Effector memory CD4-positive, alpha-beta T cell (primary cell): ENCODE data around the gene METTL9.
"Not testable (repeated sequence)": the region's sequence is repeated elsewhere in the genome, so short reads cannot be mapped to it uniquely, and the experiment has no call there.

Experiments
- DNase-seq, 3 donors: peaks; one replicate each; pipeline ENCODE4 v3.0.0-alpha.2; 2020
- H3K27ac ChIP-seq: 2 replicates; pipeline ENCODE4 v1.7.0; 2013; ENCODE audit warnings: mild to moderate bottlenecking, low read length, moderate library complexity; ENCODE audit not compliant: insufficient read depth, poor library complexity, severe bottlenecking
- H3K27me3 ChIP-seq: replicated peaks from 2 replicates; pipeline ENCODE4 v1.7.0; 2013; ENCODE audit warnings: mild to moderate bottlenecking, low read length; ENCODE audit not compliant: insufficient read depth, control insufficient read depth, poor library complexity, severe bottlenecking
- H3K36me3 ChIP-seq: 2 replicates; pipeline ENCODE4 v1.7.0; 2013; ENCODE audit warnings: mild to moderate bottlenecking, low read length, moderate library complexity; ENCODE audit not compliant: control insufficient read depth, insufficient read depth
- H3K4me1 ChIP-seq: 2 replicates; pipeline ENCODE4 v1.7.0; 2013; ENCODE audit warnings: low read length, mild to moderate bottlenecking; ENCODE audit not compliant: control insufficient read depth, insufficient read depth, poor library complexity, severe bottlenecking
- H3K4me3 ChIP-seq: 2 replicates; pipeline ENCODE4 v1.7.0; 2013; ENCODE audit warnings: low read length, low read depth, mild to moderate bottlenecking; ENCODE audit not compliant: insufficient read depth, poor library complexity, severe bottlenecking
- H3K9me3 ChIP-seq: 2 replicates; pipeline ENCODE4 v1.7.0; 2013; ENCODE audit warnings: mild to moderate bottlenecking, low read length, moderate library complexity; ENCODE audit not compliant: control insufficient read depth

Gene METTL9

DNA sequence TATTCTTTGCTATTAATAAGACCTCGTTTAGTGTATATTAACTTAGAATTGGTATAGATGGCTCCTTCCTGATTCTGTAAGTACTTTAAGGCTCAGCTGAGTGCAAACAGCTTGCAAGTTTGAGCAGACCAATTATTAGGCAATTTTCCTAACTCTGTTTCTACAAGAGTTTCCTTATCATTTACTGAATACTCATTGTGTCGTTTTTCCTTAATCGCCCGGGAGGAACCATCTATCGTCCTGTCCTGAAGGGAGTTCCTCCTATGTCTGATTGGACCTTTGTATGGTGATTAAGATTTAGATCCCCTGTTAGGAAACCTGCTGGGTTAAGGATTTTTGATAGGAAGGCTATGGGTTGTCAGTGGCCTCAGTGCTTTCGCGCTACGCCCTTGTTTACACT, 32.0 kb downstream of the METTL9 start:
- not testable (repeated sequence) for DNase-seq, H3K27ac ChIP-seq, H3K27me3 ChIP-seq, H3K9me3 ChIP-seq, H3K4me1 ChIP-seq, H3K4me3 ChIP-seq
- H3K36me3 ChIP-seq: peaks cover 25% of the 10 kb centered on the region

DNA sequence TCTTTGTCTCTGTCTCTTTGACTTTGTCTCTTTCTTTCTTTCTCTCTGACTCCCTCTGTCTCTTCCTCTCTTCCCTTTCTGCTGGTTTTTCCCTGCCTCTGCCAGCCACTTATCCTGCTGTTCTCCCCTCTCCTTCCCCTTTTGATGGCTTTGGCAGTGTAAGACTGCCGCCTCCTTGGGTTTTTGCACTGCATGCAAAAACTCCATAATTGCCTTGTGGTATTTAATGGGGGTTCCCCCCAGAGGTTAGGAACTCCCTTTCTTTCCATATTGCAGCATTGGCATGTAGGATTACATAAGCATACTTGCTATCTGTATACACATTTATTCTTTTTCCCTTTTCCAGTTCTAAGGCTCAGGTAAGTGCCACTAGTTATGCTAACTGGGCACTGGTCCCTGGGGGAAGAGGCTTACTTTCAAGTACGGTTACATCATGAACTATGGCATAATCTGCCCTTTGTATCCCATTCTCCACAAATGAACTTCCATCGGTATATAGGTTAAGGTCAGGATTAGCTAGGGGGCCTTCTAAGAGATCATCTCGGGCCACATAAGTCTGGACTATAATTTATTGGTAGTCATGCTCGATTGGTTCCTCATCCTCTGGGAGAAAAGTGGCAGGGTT, 32.7 kb downstream of the METTL9 start:
- DNase-seq, H3K4me3 ChIP-seq, H3K27ac ChIP-seq, H3K27me3 ChIP-seq, H3K9me3 ChIP-seq, H3K4me1 ChIP-seq: not testable (repeated sequence)
- H3K36me3 ChIP-seq: peaks cover 25% of the 10 kb centered on the region

GRCh38 chr16:21634216-21634615, 34.8 kb downstream of the METTL9 start:
- Histone ChIP-seq H3K27ac (no peak overlapping the region), H3K4me1 (peaks cover 5% of the 10 kb centered on the region), H3K4me3 (no peak overlapping the region), H3K9me3 (no peaks in the 10 kb centered on the region), H3K36me3 (peaks cover 18% of the 10 kb centered on the region), H3K27me3 (no peaks in the 10 kb centered on the region)
- DNase-seq: no peak

DNA sequence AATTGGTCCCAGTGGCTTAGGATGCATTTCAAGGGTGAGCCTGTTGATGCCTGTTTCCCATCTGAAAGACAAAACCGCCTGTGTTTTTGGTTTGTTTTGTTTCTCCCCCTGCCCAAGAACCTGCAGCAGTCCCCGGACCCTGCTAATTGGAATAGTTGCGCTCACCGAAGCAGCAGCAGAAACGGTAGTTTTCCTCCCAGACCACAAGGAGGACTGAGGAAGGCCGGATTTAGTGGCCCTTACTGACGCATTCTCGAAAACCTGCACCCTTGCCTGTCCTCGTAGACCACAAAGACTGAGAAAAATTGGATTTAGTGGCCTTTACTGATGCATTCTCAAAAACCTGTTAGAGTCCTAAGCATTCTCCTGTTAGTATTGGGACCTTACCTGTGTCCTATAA, 36.3 kb downstream of the METTL9 start:
- not testable (repeated sequence) for H3K9me3 ChIP-seq, DNase-seq, H3K27ac ChIP-seq, H3K4me1 ChIP-seq, H3K4me3 ChIP-seq, H3K27me3 ChIP-seq
- peaks cover 12% of the 10 kb centered on the region for H3K36me3 ChIP-seq

DNA sequence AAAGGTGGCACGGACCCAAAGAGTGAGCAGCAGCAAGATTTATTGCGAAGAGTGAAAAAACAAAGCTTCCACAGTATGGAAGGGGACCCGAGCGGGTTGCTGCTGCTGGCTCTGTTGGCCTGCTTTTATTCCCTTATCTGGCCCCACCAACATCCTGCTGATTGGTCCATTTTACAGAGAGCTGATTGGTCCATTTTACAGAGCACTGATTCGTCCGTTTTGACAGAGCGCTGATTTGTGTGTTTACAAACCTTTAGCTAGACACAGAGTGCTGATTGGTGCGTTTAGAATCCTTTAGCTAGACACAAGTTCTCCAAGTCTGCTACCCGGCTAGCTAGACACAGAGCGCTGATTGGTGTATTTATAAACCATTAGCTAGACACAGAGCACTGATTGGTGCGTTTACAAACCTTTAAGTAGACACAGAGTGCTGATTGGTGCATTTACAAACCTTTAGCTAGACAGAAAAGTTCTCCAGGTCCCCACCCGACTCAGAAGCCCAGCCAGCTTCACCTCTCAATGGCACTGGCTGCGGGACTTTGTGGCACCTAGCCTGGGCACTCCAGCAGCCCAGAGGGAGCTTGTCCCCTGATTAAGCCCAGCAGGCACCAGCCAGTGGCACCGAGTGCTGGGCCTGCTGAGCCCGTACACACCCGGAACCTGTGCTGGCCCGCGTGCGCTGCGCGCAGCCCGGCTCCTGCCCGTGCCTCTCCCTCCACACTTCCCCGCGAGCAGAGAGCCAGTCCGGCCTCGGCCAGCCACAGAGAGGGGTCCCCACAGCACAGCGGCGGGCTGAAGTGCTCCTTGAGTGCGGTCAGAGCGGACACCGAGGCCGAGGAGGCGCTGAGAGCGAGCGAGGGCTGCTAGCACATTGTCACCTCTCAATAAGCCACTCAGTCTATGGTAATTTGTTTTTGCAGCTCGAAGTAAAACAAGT, 37.9 kb downstream of the METTL9 start:
- H3K27ac ChIP-seq: no peak overlapping the region
- no peaks in the 10 kb centered on the region for H3K27me3 ChIP-seq
- peaks cover 7% of the 10 kb centered on the region for H3K36me3 ChIP-seq
- H3K9me3 ChIP-seq: no peaks in the 10 kb centered on the region
- peaks cover 5% of the 10 kb centered on the region for H3K4me1 ChIP-seq
- no peak for DNase-seq
- H3K4me3 ChIP-seq: no peak overlapping the region

- H3K9me3 ChIP-seq: no peaks in the 10 kb centered on the region
- H3K36me3 ChIP-seq: peaks cover 7% of the 10 kb centered on the region
- no peaks in the 10 kb centered on the region for H3K27me3 ChIP-seq
- H3K4me3 ChIP-seq: no peak overlapping the region
- H3K4me1 ChIP-seq: peaks cover 5% of the 10 kb centered on the region
- H3K27ac ChIP-seq: peak overlapping the region; percentile 6
- DNase-seq: no peak
Observed at GRCh38 chr16:21638573-21638975, 39.2 kb downstream of the METTL9 start.

GRCh38 chr16:21639493-21639892, 40.1 kb downstream of the METTL9 start:
- Histone ChIP-seq H3K9me3 (no peaks in the 10 kb centered on the region), H3K27me3 (no peaks in the 10 kb centered on the region), H3K36me3 (no peaks in the 10 kb centered on the region), H3K4me1 (peaks cover 10% of the 10 kb centered on the region), H3K4me3 (no peak overlapping the region), H3K27ac (no peak overlapping the region)
- DNase-seq: no peak

- Histone ChIP-seq H3K27ac (no peak overlapping the region), H3K36me3 (no peaks in the 10 kb centered on the region), H3K4me3 (no peak overlapping the region), H3K27me3 (no peaks in the 10 kb centered on the region), H3K4me1 (peaks cover 31% of the 10 kb centered on the region), H3K9me3 (no peaks in the 10 kb centered on the region)
- no peak for DNase-seq
Observed at GRCh38 chr16:21641916-21642315, 42.5 kb downstream of the METTL9 start.

- no peaks in the 10 kb centered on the region for H3K27me3 ChIP-seq
- no peaks in the 10 kb centered on the region for H3K36me3 ChIP-seq
- H3K4me3 ChIP-seq: no peak overlapping the region
Observed at GRCh38 chr16:21642861-21643260, 43.5 kb downstream of the METTL9 start.

DNA sequence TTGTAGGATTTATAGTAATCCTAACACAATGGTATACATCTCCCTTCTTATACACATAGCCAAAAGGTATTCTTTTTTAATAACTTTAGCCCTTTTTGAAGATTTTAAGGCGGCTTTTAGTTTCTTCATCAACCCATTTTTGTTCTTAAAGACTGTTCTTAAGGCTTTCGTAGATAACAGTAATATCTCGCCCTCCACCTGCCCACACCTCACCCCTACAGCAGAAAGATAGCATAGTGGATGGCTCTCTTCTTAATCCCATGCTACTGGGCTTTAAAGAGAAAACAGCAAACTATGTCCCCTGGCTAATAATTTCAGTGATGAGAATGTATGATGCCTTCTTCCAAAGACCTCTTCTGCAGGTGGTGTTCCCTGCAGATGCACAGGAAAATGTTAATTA, 44.4 kb downstream of the METTL9 start:
- no peak overlapping the region for H3K27ac ChIP-seq
- peaks cover 47% of the 10 kb centered on the region for H3K4me1 ChIP-seq
- H3K36me3 ChIP-seq: no peaks in the 10 kb centered on the region
- H3K9me3 ChIP-seq: no peaks in the 10 kb centered on the region
- no peak for DNase-seq
- H3K27me3 ChIP-seq: no peaks in the 10 kb centered on the region
- H3K4me3 ChIP-seq: no peak overlapping the region

More at GRCh38 chr16:21642861-21643260, 43.5 kb downstream of the METTL9 start:
- H3K4me1 ChIP-seq: peaks cover 40% of the 10 kb centered on the region
- H3K9me3 ChIP-seq: no peaks in the 10 kb centered on the region
- H3K27ac ChIP-seq: no peak overlapping the region
- DNase-seq: no peak
